BJ (cell line): ENCODE results near the gene CR1L. TPM values are rescaled to one million over a fixed set of nuclear protein-coding genes. Genes with fewer than 3 reads are reported as not detected.
A peak's percentile ranks its signal among the peaks of the same experiment; 100 is the strongest.

Experiments
- CTCF ChIA-PET: fragments of 350-600 bp; formaldehyde crosslinking; extraction: SDS; loops from one replicate; lab custom pipeline; 2021; ENCODE audit warnings: antibody characterized with exemption, inconsistent platforms; lab: Yijun Ruan, JAX
- POLR2A ChIA-PET: fragments of 300-600 bp; sonication (Branson Sonifier 250); formaldehyde crosslinking; extraction: SDS; loops from one replicate; lab custom pipeline; 2021; ENCODE audit warnings: antibody characterized with exemption; lab: Charles Lee
- DNase-seq: peaks from one replicate; pipeline ENCODE4 v3.0.0-alpha.2; 2011; ENCODE audit warnings: low read depth
- H3K27me3 ChIP-seq: 2 replicates; pipeline ENCODE4 v1.6.0; 2011; ENCODE audit warnings: low read length; ENCODE audit not compliant: control insufficient read depth, insufficient read depth
- H3K36me3 ChIP-seq: 2 replicates; pipeline ENCODE4 v1.5.1; 2011; ENCODE audit warnings: low read length; ENCODE audit not compliant: control insufficient read depth, insufficient read depth
- H3K4me3 ChIP-seq: 2 replicates; pipeline ENCODE4 v1.5.1; 2011; ENCODE audit warnings: low read depth, mild to moderate bottlenecking, control low read depth, low read length
- CTCF ChIP-seq: IDR thresholded peaks from 2 replicates; pipeline ENCODE4 v1.5.1; 2011; ENCODE audit warnings: low read depth, mild to moderate bottlenecking, control low read depth, inconsistent platforms, low read length, moderate library complexity; ENCODE audit not compliant: insufficient read depth
- polyA plus RNA-seq: library from polyadenylated mRNA; depleted of rRNA; stranded (reverse); fragments of >200 nt; gene quantifications from 2 replicates; pipeline ENCODE4 v1.2.3, GENCODE V29; 2011

The CR1L gene
- polyA plus RNA-seq, 1 experiment = not detected

- H3K4me3 ChIP-seq = peak within 1 kb of the TSS; percentile 66
- no peak for TF ChIP-seq CTCF
- no peaks in the 10 kb centered on the region for H3K27me3 ChIP-seq
- no peaks in the 10 kb centered on the region for H3K36me3 ChIP-seq
- ChIA-PET CTCF (no interaction called here), POLR2A (no interaction called here)
- DNase-seq = peak; percentile 67
Measured at GRCh38 chr1:207751790-207752455, 107.0 kb downstream of the CR1L start, which contains the start of gene CD46. CD46 (plus strand) TSS chr1:207752054; CDS start chr1:207752213, 159 bp downstream.

GRCh38 chr1:207752456-207752998 lies 107.6 kb downstream of the CR1L start:
- Histone ChIP-seq H3K4me3 (peak overlapping the region; percentile 66), H3K27me3 (no peaks in the 10 kb centered on the region), H3K36me3 (no peaks in the 10 kb centered on the region)
- DNase-seq = no peak
- ChIA-PET POLR2A (no interaction called here), CTCF (no interaction called here)
- TF ChIP-seq CTCF = no peak

- no peak for DNase-seq
- ChIA-PET CTCF (no interaction called here), POLR2A (no interaction called here)
- 0 out of 2 replicates have a peak, but pooled peaks cover 1% of the 10 kb centered on the region for H3K36me3 ChIP-seq
- no peak for TF ChIP-seq CTCF
- H3K4me3 ChIP-seq = peak overlapping the region; percentile 66; the same call in 1 of the 2 replicates
- H3K27me3 ChIP-seq = no peaks in the 10 kb centered on the region
Measured at GRCh38 chr1:207753611-207754010, 108.7 kb downstream of the CR1L start.

- H3K4me3 ChIP-seq = no peak overlapping the region
- POLR2A ChIA-PET = no interaction called here
Measured at GRCh38 chr1:207754011-207754410, 109.1 kb downstream of the CR1L start.

More at GRCh38 chr1:207754011-207754410, 109.1 kb downstream of the CR1L start:
- no peaks in the 10 kb centered on the region for H3K27me3 ChIP-seq
- CTCF ChIA-PET = no interaction called here
- H3K36me3 ChIP-seq = 0 out of 2 replicates have a peak, but pooled peaks cover 1% of the 10 kb centered on the region
- TF ChIP-seq CTCF = no peak
- no peak for DNase-seq
